ENCODE results near the gene PIP5K1A. TPM values are rescaled to one million over a fixed set of nuclear protein-coding genes. Genes with fewer than 3 reads are reported as not detected.
A peak's percentile ranks its signal among the peaks of the same experiment; 100 is the strongest.

The PIP5K1A gene
- total RNA-seq, 2 donors from 2014 or later: 102 to 144 TPM

DNA sequence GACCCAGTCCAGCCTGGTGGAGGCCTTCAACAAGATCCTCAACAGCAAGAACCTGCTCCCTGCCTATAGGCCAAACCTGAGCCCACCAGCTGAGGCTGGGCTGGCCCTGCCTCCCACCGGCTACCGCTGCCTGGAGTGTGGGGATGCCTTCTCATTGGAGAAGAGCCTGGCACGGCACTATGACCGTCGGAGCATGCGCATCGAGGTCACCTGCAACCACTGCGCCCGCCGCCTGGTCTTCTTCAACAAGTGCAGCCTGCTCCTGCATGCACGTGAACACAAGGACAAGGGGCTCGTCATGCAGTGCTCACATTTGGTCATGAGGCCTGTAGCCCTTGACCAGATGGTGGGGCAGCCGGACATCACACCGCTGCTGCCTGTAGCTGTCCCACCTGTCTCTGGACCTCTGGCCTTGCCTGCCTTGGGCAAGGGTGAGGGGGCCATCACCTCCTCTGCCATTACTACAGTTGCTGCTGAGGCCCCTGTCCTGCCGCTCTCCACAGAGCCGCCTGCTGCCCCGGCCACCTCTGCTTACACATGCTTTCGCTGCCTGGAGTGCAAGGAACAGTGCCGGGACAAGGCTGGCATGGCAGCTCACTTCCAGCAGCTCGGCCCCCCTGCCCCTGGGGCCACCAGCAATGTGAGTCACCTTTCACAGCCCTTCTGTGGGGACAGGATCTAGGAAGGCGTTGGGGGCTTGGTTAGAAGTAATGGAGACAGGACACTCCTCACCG, 89.6 kb downstream of the PIP5K1A start:
- Histone ChIP-seq H3K9me3 (ENCODE audit: control insufficient read depth, low read length) (no peaks in the 10 kb centered on the region), H3K4me3 (ENCODE audit: low read length) (no peak overlapping the region), H3K4me1 (ENCODE audit: control insufficient read depth, insufficient read depth, low read length) (peaks cover 4% of the 10 kb centered on the region), H3K9ac (ENCODE audit: extremely low read depth, low read length, poor library complexity, severe bottlenecking) (no peak overlapping the region), H3K36me3 (ENCODE audit: control insufficient read depth, insufficient read depth, low read length) (peaks cover 61% of the 10 kb centered on the region), H3K27ac (ENCODE audit: low read depth, low read length) (no peak overlapping the region), H3K27me3 (ENCODE audit: control insufficient read depth, insufficient read depth, low read length, poor library complexity, severe bottlenecking) (no peaks in the 10 kb centered on the region)
- 95% methylated on average over 17 to 22 of the region's 22 CpGs for WGBS, 2 experiments (ENCODE audit: insufficient coverage in 1 of 2, insufficient read length in 1 of 2)
- TF ChIP-seq, protein P1, sequence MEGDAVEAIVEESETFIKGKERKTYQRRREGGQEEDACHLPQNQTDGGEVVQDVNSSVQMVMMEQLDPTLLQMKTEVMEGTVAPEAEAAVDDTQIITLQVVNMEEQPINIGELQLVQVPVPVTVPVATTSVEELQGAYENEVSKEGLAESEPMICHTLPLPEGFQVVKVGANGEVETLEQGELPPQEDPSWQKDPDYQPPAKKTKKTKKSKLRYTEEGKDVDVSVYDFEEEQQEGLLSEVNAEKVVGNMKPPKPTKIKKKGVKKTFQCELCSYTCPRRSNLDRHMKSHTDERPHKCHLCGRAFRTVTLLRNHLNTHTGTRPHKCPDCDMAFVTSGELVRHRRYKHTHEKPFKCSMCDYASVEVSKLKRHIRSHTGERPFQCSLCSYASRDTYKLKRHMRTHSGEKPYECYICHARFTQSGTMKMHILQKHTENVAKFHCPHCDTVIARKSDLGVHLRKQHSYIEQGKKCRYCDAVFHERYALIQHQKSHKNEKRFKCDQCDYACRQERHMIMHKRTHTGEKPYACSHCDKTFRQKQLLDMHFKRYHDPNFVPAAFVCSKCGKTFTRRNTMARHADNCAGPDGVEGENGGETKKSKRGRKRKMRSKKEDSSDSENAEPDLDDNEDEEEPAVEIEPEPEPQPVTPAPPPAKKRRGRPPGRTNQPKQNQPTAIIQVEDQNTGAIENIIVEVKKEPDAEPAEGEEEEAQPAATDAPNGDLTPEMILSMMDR (conservative IDR thresholded peaks at IDR 0.05): no peak
- Mint-ChIP-seq H3K4me3 (no peak overlapping the region), H3K9me3 (no peaks in the 10 kb centered on the region), H3K27me3 (ENCODE audit: insufficient read depth) (no peaks in the 10 kb centered on the region), H3K27ac (peak overlapping the region; percentile 35), H3K4me1 (peaks cover 13% of the 10 kb centered on the region), H3K36me3 (ENCODE audit: low read depth) (peaks cover 50% of the 10 kb centered on the region)
- DNase-seq: no peak

DNA sequence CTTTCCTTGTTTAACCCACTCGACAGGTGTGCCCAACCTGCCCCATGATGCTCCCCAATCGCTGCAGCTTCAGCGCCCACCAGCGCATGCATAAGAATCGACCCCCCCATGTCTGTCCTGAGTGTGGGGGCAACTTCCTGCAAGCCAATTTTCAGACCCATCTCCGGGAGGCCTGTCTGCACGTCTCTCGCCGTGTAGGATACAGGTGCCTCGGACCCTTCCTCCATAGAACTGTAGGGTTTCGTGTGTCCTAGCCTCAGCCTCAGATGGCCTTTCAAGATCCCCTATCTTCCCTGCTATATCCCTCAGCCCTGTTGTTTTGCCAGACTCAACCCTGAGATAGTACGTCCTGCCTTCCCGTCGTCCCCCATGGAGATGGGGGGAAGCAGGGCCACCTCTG, 90.2 kb downstream of the PIP5K1A start:
- Histone ChIP-seq H3K4me1 (ENCODE audit: control insufficient read depth, insufficient read depth, low read length) (peaks cover 2% of the 10 kb centered on the region), H3K27me3 (ENCODE audit: control insufficient read depth, insufficient read depth, low read length, poor library complexity, severe bottlenecking) (no peaks in the 10 kb centered on the region), H3K27ac (ENCODE audit: low read depth, low read length) (no peak overlapping the region), H3K36me3 (ENCODE audit: control insufficient read depth, insufficient read depth, low read length) (peaks cover 62% of the 10 kb centered on the region), H3K9ac (ENCODE audit: extremely low read depth, low read length, poor library complexity, severe bottlenecking) (no peak overlapping the region), H3K9me3 (ENCODE audit: control insufficient read depth, low read length) (no peaks in the 10 kb centered on the region), H3K4me3 (ENCODE audit: low read length) (no peak overlapping the region)
- WGBS, 2 experiments (ENCODE audit: insufficient coverage in 1 of 2, insufficient read length in 1 of 2): 93 to 97% methylated on average over 14 of the region's 14 CpGs
- Mint-ChIP-seq H3K4me1 (peaks cover 11% of the 10 kb centered on the region), H3K27ac (no peak overlapping the region), H3K27me3 (ENCODE audit: insufficient read depth) (no peaks in the 10 kb centered on the region), H3K36me3 (ENCODE audit: low read depth) (peaks cover 54% of the 10 kb centered on the region), H3K4me3 (no peak overlapping the region), H3K9me3 (no peaks in the 10 kb centered on the region)
- TF ChIP-seq, protein P1 (conservative IDR thresholded peaks at IDR 0.05): no peak
- DNase-seq: no peak

DNA sequence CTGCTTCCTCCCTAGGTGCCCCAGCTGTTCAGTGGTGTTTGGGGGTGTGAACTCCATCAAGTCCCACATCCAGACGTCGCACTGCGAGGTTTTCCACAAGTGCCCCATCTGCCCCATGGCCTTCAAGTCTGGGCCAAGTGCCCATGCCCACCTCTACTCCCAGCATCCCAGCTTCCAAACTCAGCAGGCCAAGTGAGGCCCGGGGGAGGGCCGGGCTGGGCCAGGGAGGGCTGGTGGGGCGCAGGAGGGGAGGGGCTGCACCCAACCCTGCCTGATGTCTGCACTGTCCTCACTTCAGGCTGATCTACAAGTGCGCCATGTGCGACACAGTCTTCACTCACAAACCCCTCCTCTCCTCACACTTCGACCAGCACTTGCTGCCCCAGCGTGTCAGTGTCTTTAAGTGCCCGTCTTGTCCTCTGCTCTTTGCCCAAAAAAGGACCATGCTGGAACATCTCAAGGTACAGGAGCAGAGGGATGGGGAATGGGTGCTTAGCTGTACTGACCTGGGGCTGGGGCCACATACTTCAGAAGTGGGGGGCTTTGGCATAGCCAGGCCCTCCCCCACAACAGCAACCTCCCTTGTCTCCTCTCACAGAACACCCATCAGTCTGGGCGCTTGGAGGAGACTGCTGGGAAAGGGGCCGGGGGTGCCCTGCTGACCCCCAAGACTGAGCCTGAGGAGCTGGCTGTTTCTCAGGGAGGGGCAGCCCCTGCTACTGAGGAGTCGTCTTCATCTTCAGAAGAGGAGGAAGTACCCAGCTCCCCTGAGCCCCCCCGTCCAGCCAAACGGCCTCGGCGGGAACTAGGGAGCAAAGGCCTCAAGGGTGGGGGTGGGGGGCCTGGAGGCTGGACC, 91.0 kb downstream of the PIP5K1A start:
- WGBS, 2 experiments (ENCODE audit: insufficient coverage in 1 of 2, insufficient read length in 1 of 2): 95 to 96% methylated on average over 7 to 18 of the region's 18 CpGs
- Histone ChIP-seq H3K4me3 (ENCODE audit: low read length) (no peak overlapping the region), H3K27ac (ENCODE audit: low read depth, low read length) (no peak overlapping the region), H3K36me3 (ENCODE audit: control insufficient read depth, insufficient read depth, low read length) (peaks cover 70% of the 10 kb centered on the region), H3K4me1 (ENCODE audit: control insufficient read depth, insufficient read depth, low read length) (no peaks in the 10 kb centered on the region), H3K9ac (ENCODE audit: extremely low read depth, low read length, poor library complexity, severe bottlenecking) (no peak overlapping the region), H3K9me3 (ENCODE audit: control insufficient read depth, low read length) (no peaks in the 10 kb centered on the region), H3K27me3 (ENCODE audit: control insufficient read depth, insufficient read depth, low read length, poor library complexity, severe bottlenecking) (no peaks in the 10 kb centered on the region)
- TF ChIP-seq, protein P1 (conservative IDR thresholded peaks at IDR 0.05): no peak
- Mint-ChIP-seq H3K4me3 (no peak overlapping the region), H3K4me1 (peaks cover 3% of the 10 kb centered on the region), H3K27ac (no peak overlapping the region), H3K27me3 (ENCODE audit: insufficient read depth) (no peaks in the 10 kb centered on the region), H3K9me3 (no peaks in the 10 kb centered on the region), H3K36me3 (ENCODE audit: low read depth) (peaks cover 59% of the 10 kb centered on the region)
- DNase-seq: no peak

Data from endodermal cell (in vitro differentiated cells).